Measurements from ENCODE around the gene PCNX2.

The PCNX2 gene

GRCh38 chr1:233065685-233066084, 229.8 kb downstream of the PCNX2 start:
- Histone ChIP-seq H3K27ac (ENCODE audit: low read depth, low read length) (no peak overlapping the region), H3K36me3 (ENCODE audit: control insufficient read depth in 5 of 5, insufficient read depth in 5 of 5, low read length in 5 of 5) (no peaks in the 10 kb centered on the region), H3K4me3 (ENCODE audit: low read depth in 1 of 5, low read length in 5 of 5) (no peak overlapping the region), H3K4me1 (ENCODE audit: control insufficient read depth in 5 of 5, insufficient read depth in 5 of 5, low read length in 5 of 5) (peaks cover 0 to 5% (median 0%) of the 10 kb centered on the region in 5 donors), H3K27me3 (ENCODE audit: control insufficient read depth in 5 of 5, insufficient read depth in 4 of 5, low read length in 5 of 5) (no peaks in the 10 kb centered on the region), H3K9me3 (ENCODE audit: control insufficient read depth in 5 of 5, low read length in 5 of 5) (peaks cover 0 to 5% (median 2%) of the 10 kb centered on the region in 5 donors), H3K9ac (ENCODE audit: low read length in 5 of 5) (no peak overlapping the region)

GRCh38 chr1:233064988-233065387, 230.5 kb downstream of the PCNX2 start:
- no peaks in the 10 kb centered on the region for H3K27me3 ChIP-seq (ENCODE audit: control insufficient read depth in 5 of 5, insufficient read depth in 4 of 5, low read length in 5 of 5)
- no peak overlapping the region for H3K9ac ChIP-seq (ENCODE audit: low read length in 5 of 5)
- H3K27ac ChIP-seq (ENCODE audit: low read depth, low read length), result no peak overlapping the region
- no peak overlapping the region for H3K4me3 ChIP-seq (ENCODE audit: low read depth in 1 of 5, low read length in 5 of 5)
- H3K4me1 ChIP-seq (ENCODE audit: control insufficient read depth in 5 of 5, insufficient read depth in 5 of 5, low read length in 5 of 5), result peaks cover 0 to 5% (median 0%) of the 10 kb centered on the region in 5 donors
- peaks cover 0 to 5% (median 2%) of the 10 kb centered on the region in 5 donors for H3K9me3 ChIP-seq (ENCODE audit: control insufficient read depth in 5 of 5, low read length in 5 of 5)
- H3K36me3 ChIP-seq (ENCODE audit: control insufficient read depth in 5 of 5, insufficient read depth in 5 of 5, low read length in 5 of 5), result no peaks in the 10 kb centered on the region

- Histone ChIP-seq H3K4me3 (ENCODE audit: low read depth in 1 of 5, low read length in 5 of 5) (no peak overlapping the region), H3K27ac (ENCODE audit: low read depth, low read length) (no peak overlapping the region), H3K9me3 (ENCODE audit: control insufficient read depth in 5 of 5, low read length in 5 of 5) (peaks cover 0 to 5% (median 2%) of the 10 kb centered on the region in 5 donors)
These were observed 232.1 kb downstream of the PCNX2 start for GRCh38 chr1:233063462-233063861.

GRCh38 chr1:233061265-233061664, 234.3 kb downstream of the PCNX2 start:
- Histone ChIP-seq H3K4me1 (ENCODE audit: control insufficient read depth in 5 of 5, insufficient read depth in 5 of 5, low read length in 5 of 5) (peaks cover 0 to 5% (median 0%) of the 10 kb centered on the region in 5 donors), H3K4me3 (ENCODE audit: low read depth in 1 of 5, low read length in 5 of 5) (no peak overlapping the region), H3K9ac (ENCODE audit: low read length in 5 of 5) (no peak overlapping the region), H3K9me3 (ENCODE audit: control insufficient read depth in 5 of 5, low read length in 5 of 5) (peaks cover 0 to 5% (median 0%) of the 10 kb centered on the region in 5 donors), H3K27me3 (ENCODE audit: control insufficient read depth in 5 of 5, insufficient read depth in 4 of 5, low read length in 5 of 5) (no peaks in the 10 kb centered on the region), H3K27ac (ENCODE audit: low read depth, low read length) (no peak overlapping the region), H3K36me3 (ENCODE audit: control insufficient read depth in 5 of 5, insufficient read depth in 5 of 5, low read length in 5 of 5) (no peaks in the 10 kb centered on the region)

More at GRCh38 chr1:233063462-233063861, 232.1 kb downstream of the PCNX2 start:
- Histone ChIP-seq H3K27me3 (ENCODE audit: control insufficient read depth in 5 of 5, insufficient read depth in 4 of 5, low read length in 5 of 5) (no peaks in the 10 kb centered on the region), H3K9ac (ENCODE audit: low read length in 5 of 5) (no peak overlapping the region), H3K4me1 (ENCODE audit: control insufficient read depth in 5 of 5, insufficient read depth in 5 of 5, low read length in 5 of 5) (peaks cover 0 to 5% (median 0%) of the 10 kb centered on the region in 5 donors), H3K36me3 (ENCODE audit: control insufficient read depth in 5 of 5, insufficient read depth in 5 of 5, low read length in 5 of 5) (no peaks in the 10 kb centered on the region)

- Histone ChIP-seq H3K4me3 (ENCODE audit: low read depth in 1 of 5, low read length in 5 of 5) (no peak overlapping the region), H3K36me3 (ENCODE audit: control insufficient read depth in 5 of 5, insufficient read depth in 5 of 5, low read length in 5 of 5) (no peaks in the 10 kb centered on the region), H3K9ac (ENCODE audit: low read length in 5 of 5) (no peak overlapping the region), H3K27me3 (ENCODE audit: control insufficient read depth in 5 of 5, insufficient read depth in 4 of 5, low read length in 5 of 5) (no peaks in the 10 kb centered on the region), H3K27ac (ENCODE audit: low read depth, low read length) (no peak overlapping the region), H3K4me1 (ENCODE audit: control insufficient read depth in 5 of 5, insufficient read depth in 5 of 5, low read length in 5 of 5) (peaks cover 0 to 5% (median 0%) of the 10 kb centered on the region in 5 donors), H3K9me3 (ENCODE audit: control insufficient read depth in 5 of 5, low read length in 5 of 5) (no peaks in the 10 kb centered on the region)
These were observed 235.0 kb downstream of the PCNX2 start for GRCh38 chr1:233060461-233060994.

- Histone ChIP-seq H3K9ac (ENCODE audit: low read length in 5 of 5) (no peak overlapping the region), H3K27ac (ENCODE audit: low read depth, low read length) (no peak overlapping the region), H3K4me1 (ENCODE audit: control insufficient read depth in 5 of 5, insufficient read depth in 5 of 5, low read length in 5 of 5) (peaks cover 0 to 5% (median 0%) of the 10 kb centered on the region in 5 donors), H3K27me3 (ENCODE audit: control insufficient read depth in 5 of 5, insufficient read depth in 4 of 5, low read length in 5 of 5) (no peaks in the 10 kb centered on the region), H3K9me3 (ENCODE audit: control insufficient read depth in 5 of 5, low read length in 5 of 5) (peaks cover 0 to 1% (median 0%) of the 10 kb centered on the region in 5 donors), H3K4me3 (ENCODE audit: low read depth in 1 of 5, low read length in 5 of 5) (no peak overlapping the region), H3K36me3 (ENCODE audit: control insufficient read depth in 5 of 5, insufficient read depth in 5 of 5, low read length in 5 of 5) (no peaks in the 10 kb centered on the region)
These were observed 237.7 kb downstream of the PCNX2 start for GRCh38 chr1:233057836-233058235.

- peaks cover 0 to 3% (median 0%) of the 10 kb centered on the region in 5 donors for H3K36me3 ChIP-seq (ENCODE audit: control insufficient read depth in 5 of 5, insufficient read depth in 5 of 5, low read length in 5 of 5)
- no peak overlapping the region for H3K27ac ChIP-seq (ENCODE audit: low read depth, low read length)
- H3K4me3 ChIP-seq (ENCODE audit: low read depth in 1 of 5, low read length in 5 of 5), result no peak overlapping the region
- H3K27me3 ChIP-seq (ENCODE audit: control insufficient read depth in 5 of 5, insufficient read depth in 4 of 5, low read length in 5 of 5), result no peaks in the 10 kb centered on the region
- peaks cover 0 to 2% (median 0%) of the 10 kb centered on the region in 5 donors for H3K9me3 ChIP-seq (ENCODE audit: control insufficient read depth in 5 of 5, low read length in 5 of 5)
- H3K4me1 ChIP-seq (ENCODE audit: control insufficient read depth in 5 of 5, insufficient read depth in 5 of 5, low read length in 5 of 5), result peaks cover 0 to under 1% (median 0%) of the 10 kb centered on the region in 5 donors
- no peak overlapping the region for H3K9ac ChIP-seq (ENCODE audit: low read length in 5 of 5)
These were observed 239.5 kb downstream of the PCNX2 start for GRCh38 chr1:233055879-233056641.

GRCh38 chr1:233045588-233045987, 249.9 kb downstream of the PCNX2 start:
- Histone ChIP-seq H3K4me1 (ENCODE audit: control insufficient read depth in 5 of 5, insufficient read depth in 5 of 5, low read length in 5 of 5) (no peaks in the 10 kb centered on the region), H3K4me3 (ENCODE audit: low read depth in 1 of 5, low read length in 5 of 5) (no peak overlapping the region), H3K36me3 (ENCODE audit: control insufficient read depth in 5 of 5, insufficient read depth in 5 of 5, low read length in 5 of 5) (no peaks in the 10 kb centered on the region), H3K27ac (ENCODE audit: low read depth, low read length) (no peak overlapping the region), H3K27me3 (ENCODE audit: control insufficient read depth in 5 of 5, insufficient read depth in 4 of 5, low read length in 5 of 5) (no peaks in the 10 kb centered on the region), H3K9me3 (ENCODE audit: control insufficient read depth in 5 of 5, low read length in 5 of 5) (peaks cover 0 to 6% (median 0%) of the 10 kb centered on the region in 5 donors), H3K9ac (ENCODE audit: low read length in 5 of 5) (no peak overlapping the region)

GRCh38 chr1:233042834-233043233, 252.7 kb downstream of the PCNX2 start:
- Histone ChIP-seq H3K27me3 (ENCODE audit: control insufficient read depth in 5 of 5, insufficient read depth in 4 of 5, low read length in 5 of 5) (no peaks in the 10 kb centered on the region), H3K9ac (ENCODE audit: low read length in 5 of 5) (no peak overlapping the region), H3K36me3 (ENCODE audit: control insufficient read depth in 5 of 5, insufficient read depth in 5 of 5, low read length in 5 of 5) (no peaks in the 10 kb centered on the region), H3K27ac (ENCODE audit: low read depth, low read length) (no peak overlapping the region), H3K9me3 (ENCODE audit: control insufficient read depth in 5 of 5, low read length in 5 of 5) (no peaks in the 10 kb centered on the region), H3K4me1 (ENCODE audit: control insufficient read depth in 5 of 5, insufficient read depth in 5 of 5, low read length in 5 of 5) (no peaks in the 10 kb centered on the region), H3K4me3 (ENCODE audit: low read depth in 1 of 5, low read length in 5 of 5) (no peak overlapping the region)

- Histone ChIP-seq H3K4me3 (ENCODE audit: low read depth in 1 of 5, low read length in 5 of 5) (no peak overlapping the region), H3K9me3 (ENCODE audit: control insufficient read depth in 5 of 5, low read length in 5 of 5) (no peaks in the 10 kb centered on the region), H3K36me3 (ENCODE audit: control insufficient read depth in 5 of 5, insufficient read depth in 5 of 5, low read length in 5 of 5) (no peaks in the 10 kb centered on the region), H3K27ac (ENCODE audit: low read depth, low read length) (no peak overlapping the region), H3K27me3 (ENCODE audit: control insufficient read depth in 5 of 5, insufficient read depth in 4 of 5, low read length in 5 of 5) (no peaks in the 10 kb centered on the region), H3K4me1 (ENCODE audit: control insufficient read depth in 5 of 5, insufficient read depth in 5 of 5, low read length in 5 of 5) (no peaks in the 10 kb centered on the region), H3K9ac (ENCODE audit: low read length in 5 of 5) (no peak overlapping the region)
These were observed 255.0 kb downstream of the PCNX2 start for GRCh38 chr1:233040494-233040893.

Data from subcutaneous abdominal adipose tissue (tissue), 5 donors.